Panc1 (cell line): Measurements from ENCODE around the gene MYADM.

ENCODE experiments used
- CTCF ChIP-seq: fragments of 450-650 bp; IDR thresholded peaks from 2 replicates; pipeline ENCODE4 v1.5.1; 2017; ENCODE audit warnings: mild to moderate bottlenecking
- POLR2AphosphoS5 ChIP-seq: IDR thresholded peaks from 2 replicates; pipeline ENCODE4 v1.6.1; 2012; ENCODE audit warnings: mild to moderate bottlenecking, low read depth, low read length, moderate library complexity
- REST ChIP-seq, 2 experiments: IDR thresholded peaks; 2 replicates each; pipeline ENCODE4 v1.6.1; 2011 to 2012; ENCODE audit warnings: low read depth in 2 of 2, control low read depth in 1 of 2, low read length in 1 of 2, mild to moderate bottlenecking in 1 of 2, moderate library complexity in 1 of 2; ENCODE audit not compliant: insufficient read depth in 1 of 2
- SIN3A ChIP-seq: IDR thresholded peaks from 2 replicates; pipeline ENCODE4 v1.6.1; 2012; ENCODE audit warnings: low read depth, mild to moderate bottlenecking, low read length, moderate library complexity, borderline replicate concordance; ENCODE audit not compliant: insufficient read depth

- TF ChIP-seq CTCF (no peak), SIN3A (no peak), POLR2AphosphoS5 (no peak), REST (IDR thresholded peaks at IDR 0.05; ENCODE audit: insufficient read depth in 1 of 2, low read depth in 2 of 2, low read length in 1 of 2) (no peak)
Measured at GRCh38 chr19:53874606-53874990, 6.9 kb downstream of the MYADM start.
